GM12878 (cell line): ENCODE data around the gene OPCML. TPM values are rescaled to one million over a fixed set of nuclear protein-coding genes. Genes with fewer than 3 reads are reported as not detected.

Source experiments
- ATAC-seq: fragments of 200-7000 bp; cut with Tn5 transposase; 3 replicates; pipeline ENCODE4 v1.9.1; 2020; ENCODE audit warnings: mild to moderate bottlenecking, moderate library complexity
- BruUV-seq: library from RNA; stranded (reverse); fragments of 400-500 nt; replicated peaks from 2 replicates; lab custom pipeline; 2021; lab: Mats Ljungman, UMichigan
- CTCF ChIA-PET: fragments of 300-600 bp; sonication (Branson Sonifier 250); formaldehyde crosslinking; extraction: SDS; loops from one replicate; lab custom pipeline; 2021; ENCODE audit warnings: inconsistent platforms; lab: Yijun Ruan, JAX
- POLR2A ChIA-PET: fragments of 350-600 bp; formaldehyde crosslinking; extraction: SDS; loops from one replicate; lab custom pipeline; 2021; ENCODE audit warnings: inconsistent platforms; lab: Charles Lee
- RAD21 ChIA-PET: fragments of 300-600 bp; sonication (Branson Sonifier 250); formaldehyde crosslinking; loops from one replicate; lab custom pipeline; 2023; ENCODE audit warnings: antibody characterized with exemption; ENCODE audit not compliant: unreplicated experiment; lab: Charles Lee
- SMC1A ChIA-PET: fragments of 300-600 bp; sonication (Branson Sonifier 250); formaldehyde crosslinking; loops from one replicate; lab custom pipeline; 2023; ENCODE audit not compliant: unreplicated experiment, uncharacterized antibody; lab: Charles Lee
- DNase-seq: peaks from one replicate; pipeline ENCODE4 v3.0.0-alpha.2; 2011; ENCODE audit warnings: low read depth, low spot score
- FAIRE-seq: peaks from 3 replicates; lab custom pipeline; 2011; peaks lifted over from hg19 to GRCh38; lab: Jason Lieb, UNC
- H2AFZ ChIP-seq: 2 replicates; pipeline ENCODE4 v1.6.0; 2011; ENCODE audit warnings: low read depth, low read length, control low read depth; ENCODE audit not compliant: control insufficient read depth
- H3K27ac ChIP-seq: 2 replicates; pipeline ENCODE4 v1.5.1; 2011; ENCODE audit warnings: control low read depth; ENCODE audit not compliant: control insufficient read depth, insufficient read depth
- H3K27me3 ChIP-seq, 2 experiments: replicated peaks in 1 of 2; 2 replicates each; pipeline versions ENCODE4 v1.6.0 to v1.6.1; 2011; ENCODE audit warnings: low read length in 1 of 2; ENCODE audit not compliant: control insufficient read depth in 2 of 2, insufficient read depth in 2 of 2
- H3K36me3 ChIP-seq, 2 experiments: 2 replicates each; pipeline ENCODE4 v1.5.1; 2011; ENCODE audit warnings: low read length in 1 of 2; ENCODE audit not compliant: control insufficient read depth in 2 of 2, insufficient read depth in 2 of 2
- H3K4me1 ChIP-seq: 2 replicates; pipeline ENCODE4 v1.6.1; 2011; ENCODE audit warnings: mild to moderate bottlenecking, low read length, moderate library complexity, mixed read lengths; ENCODE audit not compliant: control insufficient read depth, insufficient read depth
- H3K4me2 ChIP-seq: 2 replicates; pipeline ENCODE4 v1.6.0; 2011; ENCODE audit warnings: control low read depth; ENCODE audit not compliant: control insufficient read depth, insufficient read depth
- H3K4me3 ChIP-seq: fragments of 200-600 bp; sonication (generic); 2 replicates; pipeline ENCODE4 v1.5.1; 2016
- H3K79me2 ChIP-seq: 2 replicates; pipeline ENCODE4 v1.6.0; 2011; ENCODE audit warnings: low read length; ENCODE audit not compliant: control insufficient read depth, insufficient read depth
- H3K9ac ChIP-seq: 2 replicates; pipeline ENCODE4 v1.8.0; 2011; ENCODE audit warnings: low read length, control low read depth, mixed read lengths; ENCODE audit not compliant: control insufficient read depth, insufficient read depth
- H3K9me3 ChIP-seq: replicated peaks from 3 replicates; pipeline ENCODE4 v1.5.1; 2011; ENCODE audit warnings: mild to moderate bottlenecking, low read length; ENCODE audit not compliant: control insufficient read depth, insufficient read depth
- H4K20me1 ChIP-seq: 2 replicates; pipeline ENCODE4 v1.6.0; 2011; ENCODE audit not compliant: control insufficient read depth, insufficient read depth
- EZH2 ChIP-seq: IDR thresholded peaks from 2 replicates; pipeline ENCODE4 v1.6.1; 2012; ENCODE audit warnings: low read depth, mild to moderate bottlenecking, control low read depth, inconsistent platforms, low read length, borderline replicate concordance; ENCODE audit not compliant: control insufficient read depth
- MXI1 ChIP-seq: fragments of 150-350 bp; IDR thresholded peaks from 2 replicates; pipeline ENCODE4 v1.6.1; 2011; ENCODE audit warnings: low read depth, mild to moderate bottlenecking, inconsistent platforms, low read length, improper control_type of control experiment
- NFIC ChIP-seq: IDR thresholded peaks from 2 replicates; pipeline ENCODE4 v1.6.1; 2012; ENCODE audit warnings: low read depth, mild to moderate bottlenecking, inconsistent platforms, low read length, moderate library complexity
- SREBF1 ChIP-seq: IDR thresholded peaks from 2 replicates; pipeline ENCODE4 v1.6.1; 2012; ENCODE audit warnings: mild to moderate bottlenecking, low read length
- WGBS: methylation state at CpG from one replicate; pipeline ENCODE4 v1.1.6; 2016; ENCODE audit warnings: low lambda C conversion rate; ENCODE audit not compliant: insufficient replicate concordance, insufficient coverage; ENCODE audit errors: missing lambda C conversion rate; 5-methylcytosine and 5-hydroxymethylcytosine counted together
- in situ Hi-C: fragments of 300-500 bp; cut with MboI; formaldehyde crosslinking; loops from 9 replicates; pipeline ENCODE4 v1.14.3; 2018; ENCODE audit warnings: mixed read lengths
- intact Hi-C: fragments of 100-400 bp; cut with micrococcal nuclease; formaldehyde crosslinking; loops from one replicate; pipeline ENCODE4 v1.14.2; 2022; ENCODE audit not compliant: unreplicated experiment
- polyA plus RNA-seq, 11 experiments: library from polyadenylated mRNA; depleted of rRNA in 4 of 11; unstranded in 6 of 11; stranded (reverse) in 5 of 11; fragments of >200 nt; fragmentation: Nextera tagmentation in 4 of 11; fragmentation: Illumina TruSeq in 1 of 11; extraction: Ambion mirVana in 4 of 11; extraction: Trizol in 1 of 11; gene quantifications; 1 replicate in 1 of 11; 2 replicates in 10 of 11; pipeline versions ENCODE4 v1.2.1 to v1.2.3, GENCODE V29; 2011 to 2016; ENCODE audit warnings: inconsistent platforms in 2 of 11, missing spikeins in 2 of 11, low read depth in 1 of 11
- total RNA-seq, 4 experiments: library from RNA; depleted of rRNA in 3 of 4; stranded (reverse); fragments of >200 nt in 3 of 4; fragmentation: Illumina TruSeq in 1 of 4; extraction: Trizol in 1 of 4; gene quantifications; 2 replicates each; pipeline versions ENCODE4 v1.2.1 to v1.2.3, GENCODE V29; 2013 to 2021
- TF ChIP-seq, protein P1 (sequence below): fragments of 450-650 bp; conservative IDR thresholded peaks from 2 replicates; pipeline ENCODE4 v1.6.1; 2017; ENCODE audit warnings: mild to moderate bottlenecking, moderate library complexity
- TF ChIP-seq, protein P2 (sequence below): fragments of 450-650 bp; IDR thresholded peaks from 2 replicates; pipeline ENCODE4 v1.6.1; 2017; ENCODE audit warnings: low read depth, mild to moderate bottlenecking, moderate library complexity

OPCML gene
- total and polyA plus RNA-seq, 10 of the 15 experiments (the other 5 are each of a cell fraction or from before 2014, with no cell fraction given): 0.84 TPM; not detected in 9

DNA sequence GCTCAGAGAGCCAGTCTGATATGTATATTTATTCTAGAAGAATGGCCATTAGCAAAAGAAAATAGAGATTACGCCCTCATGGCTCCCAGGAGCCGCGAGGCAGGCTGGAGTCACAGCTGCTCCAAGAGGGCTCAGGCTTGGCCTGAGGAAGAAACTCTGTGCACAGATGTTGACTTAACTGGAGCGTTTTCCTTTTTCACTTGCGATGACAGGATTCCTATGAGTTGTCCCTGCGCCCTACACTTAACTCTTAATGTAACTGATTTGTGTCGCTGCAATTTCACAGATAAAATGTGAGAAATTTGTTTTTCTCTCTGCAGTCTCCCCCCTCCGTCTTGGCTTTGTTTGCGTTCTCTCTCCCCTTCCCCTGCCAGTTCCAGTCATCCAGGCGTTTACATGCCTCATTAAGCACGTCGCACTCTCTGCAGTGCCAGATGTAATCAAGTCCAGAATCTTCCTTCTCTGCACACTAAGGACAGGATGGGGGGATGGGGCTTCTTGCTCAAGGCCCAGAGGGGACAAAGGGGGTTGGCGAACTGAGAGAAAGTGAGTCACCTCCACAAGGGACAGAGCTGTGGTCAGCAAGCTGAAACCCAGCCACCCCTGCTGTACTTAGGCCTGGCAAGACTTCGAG, 1101.8 kb downstream of the OPCML start:
- in situ Hi-C loops (no loop called here), intact Hi-C loops (no loop called here)
- H3K27me3 ChIP-seq: peaks cover 0 to 5% of the 10 kb centered on the region in 2 experiments; a peak in 2 of 4 replicates
- H3K27ac ChIP-seq: no peak overlapping the region
- no peaks in the 10 kb centered on the region for H3K36me3 ChIP-seq
- ChIA-PET POLR2A (no interaction called here), CTCF (no interaction called here), RAD21 (no interaction called here), SMC1A (no interaction called here)
- H3K4me1 ChIP-seq: no peaks in the 10 kb centered on the region
- no peak overlapping the region for H3K4me2 ChIP-seq
- H3K9ac ChIP-seq: no peak overlapping the region
- no peak overlapping the region for H2AFZ ChIP-seq
- BruUV-seq: no TSS peak
- no peak for DNase-seq
- TF ChIP-seq SREBF1 (no peak), EZH2 (no peak), MXI1 (no peak), NFIC (no peak)
- TF ChIP-seq, protein P1, sequence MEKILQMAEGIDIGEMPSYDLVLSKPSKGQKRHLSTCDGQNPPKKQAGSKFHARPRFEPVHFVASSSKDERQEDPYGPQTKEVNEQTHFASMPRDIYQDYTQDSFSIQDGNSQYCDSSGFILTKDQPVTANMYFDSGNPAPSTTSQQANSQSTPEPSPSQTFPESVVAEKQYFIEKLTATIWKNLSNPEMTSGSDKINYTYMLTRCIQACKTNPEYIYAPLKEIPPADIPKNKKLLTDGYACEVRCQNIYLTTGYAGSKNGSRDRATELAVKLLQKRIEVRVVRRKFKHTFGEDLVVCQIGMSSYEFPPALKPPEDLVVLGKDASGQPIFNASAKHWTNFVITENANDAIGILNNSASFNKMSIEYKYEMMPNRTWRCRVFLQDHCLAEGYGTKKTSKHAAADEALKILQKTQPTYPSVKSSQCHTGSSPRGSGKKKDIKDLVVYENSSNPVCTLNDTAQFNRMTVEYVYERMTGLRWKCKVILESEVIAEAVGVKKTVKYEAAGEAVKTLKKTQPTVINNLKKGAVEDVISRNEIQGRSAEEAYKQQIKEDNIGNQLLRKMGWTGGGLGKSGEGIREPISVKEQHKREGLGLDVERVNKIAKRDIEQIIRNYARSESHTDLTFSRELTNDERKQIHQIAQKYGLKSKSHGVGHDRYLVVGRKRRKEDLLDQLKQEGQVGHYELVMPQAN: no peak
- TF ChIP-seq, protein P2, sequence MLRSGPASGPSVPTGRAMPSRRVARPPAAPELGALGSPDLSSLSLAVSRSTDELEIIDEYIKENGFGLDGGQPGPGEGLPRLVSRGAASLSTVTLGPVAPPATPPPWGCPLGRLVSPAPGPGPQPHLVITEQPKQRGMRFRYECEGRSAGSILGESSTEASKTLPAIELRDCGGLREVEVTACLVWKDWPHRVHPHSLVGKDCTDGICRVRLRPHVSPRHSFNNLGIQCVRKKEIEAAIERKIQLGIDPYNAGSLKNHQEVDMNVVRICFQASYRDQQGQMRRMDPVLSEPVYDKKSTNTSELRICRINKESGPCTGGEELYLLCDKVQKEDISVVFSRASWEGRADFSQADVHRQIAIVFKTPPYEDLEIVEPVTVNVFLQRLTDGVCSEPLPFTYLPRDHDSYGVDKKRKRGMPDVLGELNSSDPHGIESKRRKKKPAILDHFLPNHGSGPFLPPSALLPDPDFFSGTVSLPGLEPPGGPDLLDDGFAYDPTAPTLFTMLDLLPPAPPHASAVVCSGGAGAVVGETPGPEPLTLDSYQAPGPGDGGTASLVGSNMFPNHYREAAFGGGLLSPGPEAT: no peak
- no peaks in the 10 kb centered on the region for H3K79me2 ChIP-seq
- H3K4me3 ChIP-seq: no peak overlapping the region
- WGBS: 49% methylated on average over 14 of the region's 14 CpGs
- FAIRE-seq: no peak
- H3K9me3 ChIP-seq: no peaks in the 10 kb centered on the region
- H4K20me1 ChIP-seq: no peaks in the 10 kb centered on the region
- no peak for ATAC-seq
